HepG2 (cell line): ENCODE results near the gene CDK8. TPM values are rescaled to one million over a fixed set of nuclear protein-coding genes. Genes with fewer than 3 reads are reported as not detected.
A peak's percentile ranks its signal among the peaks of the same experiment; 100 is the strongest.

Source experiments
- ASH2L ChIP-seq: fragments of 300-600, 200-600 bp; sonication (generic); IDR thresholded peaks from 2 replicates; pipeline ENCODE4 v1.7.0; 2017; ENCODE audit warnings: low read depth, mild to moderate bottlenecking, moderate library complexity, mixed read lengths, low read length; ENCODE audit not compliant: insufficient read length
- ELF3 ChIP-seq: IDR thresholded peaks from 2 replicates; pipeline ENCODE4 v1.6.1; 2016; ENCODE audit warnings: missing genetic modification reagents, missing compliant biosample characterization
- HCFC1 ChIP-seq: fragments of 150-350 bp; IDR thresholded peaks from 2 replicates; pipeline ENCODE4 v1.6.1; 2014; ENCODE audit warnings: low read depth, low read length
- HOXA5 ChIP-seq: sonication (generic); formaldehyde crosslinking; IDR thresholded peaks from 2 replicates; pipeline ENCODE4 v1.4.0; 2020; ENCODE audit warnings: missing genetic modification reagents
- IRF2 ChIP-seq: IDR thresholded peaks from 2 replicates; pipeline ENCODE4 v1.6.1; 2018; ENCODE audit warnings: missing genetic modification reagents, missing compliant biosample characterization
- NFIB ChIP-seq: sonication (generic); formaldehyde crosslinking; IDR thresholded peaks from 2 replicates; pipeline ENCODE4 v1.9.0; 2021; ENCODE audit warnings: missing genetic modification reagents, mild to moderate bottlenecking, borderline replicate concordance
- NRL ChIP-seq: sonication (generic); formaldehyde crosslinking; IDR thresholded peaks from 2 replicates; pipeline ENCODE4 v1.5.0; 2020; ENCODE audit warnings: missing genetic modification reagents, mild to moderate bottlenecking, moderate library complexity, borderline replicate concordance
- RBAK ChIP-seq: sonication (generic); formaldehyde crosslinking; IDR thresholded peaks from 2 replicates; pipeline ENCODE4 v1.5.1; 2020; ENCODE audit warnings: mild to moderate bottlenecking, missing genetic modification reagents
- ZBTB3 ChIP-seq: sonication (generic); formaldehyde crosslinking; IDR thresholded peaks from 2 replicates; pipeline ENCODE4 v1.4.0; 2020; ENCODE audit warnings: low read depth, mild to moderate bottlenecking, moderate library complexity, missing genetic modification reagents, borderline replicate concordance
- ZNF3 ChIP-seq: IDR thresholded peaks from 2 replicates; pipeline ENCODE4 v1.7.0; 2017; ENCODE audit warnings: inconsistent platforms
- ZNF619 ChIP-seq: sonication (generic); formaldehyde crosslinking; IDR thresholded peaks from 2 replicates; pipeline ENCODE4 v1.4.0; 2020; ENCODE audit warnings: mild to moderate bottlenecking, missing genetic modification reagents
- ZNF644 ChIP-seq: IDR thresholded peaks from 2 replicates; pipeline ENCODE4 v1.6.1; 2016; ENCODE audit warnings: low read depth
- ZNF709 ChIP-seq: sonication (generic); formaldehyde crosslinking; IDR thresholded peaks from 2 replicates; pipeline ENCODE4 v1.5.0; 2020; ENCODE audit warnings: mild to moderate bottlenecking, missing genetic modification reagents
- polyA plus RNA-seq, 8 experiments: library from polyadenylated mRNA; depleted of rRNA in 3 of 8; stranded (reverse) in 7 of 8; unstranded in 1 of 8; fragments of >200 nt; fragmentation: Illumina TruSeq in 4 of 8; extraction: Trizol in 4 of 8; gene quantifications; 2 replicates each; pipeline versions ENCODE4 v1.2.1 to v1.2.3, GENCODE V29; 2011 to 2016; ENCODE audit warnings: low read depth in 4 of 8, missing spikeins in 1 of 8, mixed read lengths in 1 of 8; ENCODE audit not compliant: insufficient read depth in 1 of 8
- total RNA-seq, 5 experiments: library from RNA; depleted of rRNA; stranded (reverse); fragments of >200 nt; fragmentation: Illumina TruSeq; extraction: Trizol; gene quantifications; 2 replicates each; pipeline ENCODE4 v1.2.3, GENCODE V29; 2016; ENCODE audit warnings: low read depth in 1 of 5
- TF ChIP-seq, protein P1 (sequence below): sonication (generic); formaldehyde crosslinking; IDR thresholded peaks from 2 replicates; pipeline ENCODE4 v1.4.0; 2020; ENCODE audit warnings: mild to moderate bottlenecking, missing genetic modification reagents
- TF ChIP-seq, protein P2 (sequence below): sonication (generic); formaldehyde crosslinking; IDR thresholded peaks from 2 replicates; pipeline ENCODE4 v1.4.0; 2020; ENCODE audit warnings: mild to moderate bottlenecking, low read depth, missing genetic modification reagents
- TF ChIP-seq, protein P3 (sequence below): sonication (generic); formaldehyde crosslinking; IDR thresholded peaks from 2 replicates; pipeline ENCODE4 v1.4.0; 2020; ENCODE audit warnings: missing genetic modification reagents, borderline replicate concordance
- TF ChIP-seq, protein P4 (sequence below): sonication (generic); formaldehyde crosslinking; IDR thresholded peaks from 2 replicates; pipeline ENCODE4 v1.5.0; 2020; ENCODE audit warnings: missing genetic modification reagents
- TF ChIP-seq, protein P5 (sequence below): IDR thresholded peaks from 2 replicates; pipeline ENCODE4 v1.6.1; 2016; ENCODE audit warnings: control low read depth

CDK8 gene
- total and polyA plus RNA-seq, 2 of the 13 experiments (the other 11 are each of a cell fraction or from before 2014, with no cell fraction given): 15.8 to 16.4 TPM

DNA sequence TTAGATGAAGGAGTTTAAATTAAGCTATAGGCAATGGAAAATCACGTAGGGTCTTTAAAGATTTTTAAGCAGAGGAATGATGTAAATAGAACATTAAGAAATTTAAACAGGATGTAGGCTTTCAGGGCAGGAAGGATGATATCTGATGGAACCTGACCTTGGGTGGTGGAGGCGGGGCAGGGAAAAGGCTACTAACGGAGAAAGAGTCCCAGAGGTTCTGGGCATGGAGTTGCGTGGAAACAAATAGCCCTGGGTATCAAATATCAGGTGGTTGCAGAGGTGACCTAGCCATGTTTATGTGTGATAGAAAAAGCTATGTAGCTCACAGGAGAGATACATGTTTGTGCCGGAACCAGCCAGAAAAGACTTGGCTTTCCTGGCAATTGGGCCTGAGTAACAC, 7.8 kb upstream of the CDK8 start (continued):
- TF ChIP-seq HOXA5 (CRISPR knock-in tag): no peak
- no peak for TF ChIP-seq ZBTB3 (CRISPR knock-in tag)
- TF ChIP-seq, protein P1, sequence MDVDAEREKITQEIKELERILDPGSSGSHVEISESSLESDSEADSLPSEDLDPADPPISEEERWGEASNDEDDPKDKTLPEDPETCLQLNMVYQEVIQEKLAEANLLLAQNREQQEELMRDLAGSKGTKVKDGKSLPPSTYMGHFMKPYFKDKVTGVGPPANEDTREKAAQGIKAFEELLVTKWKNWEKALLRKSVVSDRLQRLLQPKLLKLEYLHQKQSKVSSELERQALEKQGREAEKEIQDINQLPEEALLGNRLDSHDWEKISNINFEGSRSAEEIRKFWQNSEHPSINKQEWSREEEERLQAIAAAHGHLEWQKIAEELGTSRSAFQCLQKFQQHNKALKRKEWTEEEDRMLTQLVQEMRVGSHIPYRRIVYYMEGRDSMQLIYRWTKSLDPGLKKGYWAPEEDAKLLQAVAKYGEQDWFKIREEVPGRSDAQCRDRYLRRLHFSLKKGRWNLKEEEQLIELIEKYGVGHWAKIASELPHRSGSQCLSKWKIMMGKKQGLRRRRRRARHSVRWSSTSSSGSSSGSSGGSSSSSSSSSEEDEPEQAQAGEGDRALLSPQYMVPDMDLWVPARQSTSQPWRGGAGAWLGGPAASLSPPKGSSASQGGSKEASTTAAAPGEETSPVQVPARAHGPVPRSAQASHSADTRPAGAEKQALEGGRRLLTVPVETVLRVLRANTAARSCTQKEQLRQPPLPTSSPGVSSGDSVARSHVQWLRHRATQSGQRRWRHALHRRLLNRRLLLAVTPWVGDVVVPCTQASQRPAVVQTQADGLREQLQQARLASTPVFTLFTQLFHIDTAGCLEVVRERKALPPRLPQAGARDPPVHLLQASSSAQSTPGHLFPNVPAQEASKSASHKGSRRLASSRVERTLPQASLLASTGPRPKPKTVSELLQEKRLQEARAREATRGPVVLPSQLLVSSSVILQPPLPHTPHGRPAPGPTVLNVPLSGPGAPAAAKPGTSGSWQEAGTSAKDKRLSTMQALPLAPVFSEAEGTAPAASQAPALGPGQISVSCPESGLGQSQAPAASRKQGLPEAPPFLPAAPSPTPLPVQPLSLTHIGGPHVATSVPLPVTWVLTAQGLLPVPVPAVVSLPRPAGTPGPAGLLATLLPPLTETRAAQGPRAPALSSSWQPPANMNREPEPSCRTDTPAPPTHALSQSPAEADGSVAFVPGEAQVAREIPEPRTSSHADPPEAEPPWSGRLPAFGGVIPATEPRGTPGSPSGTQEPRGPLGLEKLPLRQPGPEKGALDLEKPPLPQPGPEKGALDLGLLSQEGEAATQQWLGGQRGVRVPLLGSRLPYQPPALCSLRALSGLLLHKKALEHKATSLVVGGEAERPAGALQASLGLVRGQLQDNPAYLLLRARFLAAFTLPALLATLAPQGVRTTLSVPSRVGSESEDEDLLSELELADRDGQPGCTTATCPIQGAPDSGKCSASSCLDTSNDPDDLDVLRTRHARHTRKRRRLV (CRISPR knock-in tag): no peak
- TF ChIP-seq NRL (CRISPR knock-in tag): no peak
- TF ChIP-seq ZNF709: no peak
- TF ChIP-seq ZNF644 (CRISPR knock-in tag): no peak
- no peak for TF ChIP-seq NFIB (CRISPR knock-in tag)
- TF ChIP-seq, protein P2, sequence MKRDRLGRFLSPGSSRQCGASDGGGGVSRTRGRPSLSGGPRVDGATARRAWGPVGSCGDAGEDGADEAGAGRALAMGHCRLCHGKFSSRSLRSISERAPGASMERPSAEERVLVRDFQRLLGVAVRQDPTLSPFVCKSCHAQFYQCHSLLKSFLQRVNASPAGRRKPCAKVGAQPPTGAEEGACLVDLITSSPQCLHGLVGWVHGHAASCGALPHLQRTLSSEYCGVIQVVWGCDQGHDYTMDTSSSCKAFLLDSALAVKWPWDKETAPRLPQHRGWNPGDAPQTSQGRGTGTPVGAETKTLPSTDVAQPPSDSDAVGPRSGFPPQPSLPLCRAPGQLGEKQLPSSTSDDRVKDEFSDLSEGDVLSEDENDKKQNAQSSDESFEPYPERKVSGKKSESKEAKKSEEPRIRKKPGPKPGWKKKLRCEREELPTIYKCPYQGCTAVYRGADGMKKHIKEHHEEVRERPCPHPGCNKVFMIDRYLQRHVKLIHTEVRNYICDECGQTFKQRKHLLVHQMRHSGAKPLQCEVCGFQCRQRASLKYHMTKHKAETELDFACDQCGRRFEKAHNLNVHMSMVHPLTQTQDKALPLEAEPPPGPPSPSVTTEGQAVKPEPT (CRISPR knock-in tag): no peak
- no peak for TF ChIP-seq ASH2L
- TF ChIP-seq HCFC1: no peak
- TF ChIP-seq, protein P3, sequence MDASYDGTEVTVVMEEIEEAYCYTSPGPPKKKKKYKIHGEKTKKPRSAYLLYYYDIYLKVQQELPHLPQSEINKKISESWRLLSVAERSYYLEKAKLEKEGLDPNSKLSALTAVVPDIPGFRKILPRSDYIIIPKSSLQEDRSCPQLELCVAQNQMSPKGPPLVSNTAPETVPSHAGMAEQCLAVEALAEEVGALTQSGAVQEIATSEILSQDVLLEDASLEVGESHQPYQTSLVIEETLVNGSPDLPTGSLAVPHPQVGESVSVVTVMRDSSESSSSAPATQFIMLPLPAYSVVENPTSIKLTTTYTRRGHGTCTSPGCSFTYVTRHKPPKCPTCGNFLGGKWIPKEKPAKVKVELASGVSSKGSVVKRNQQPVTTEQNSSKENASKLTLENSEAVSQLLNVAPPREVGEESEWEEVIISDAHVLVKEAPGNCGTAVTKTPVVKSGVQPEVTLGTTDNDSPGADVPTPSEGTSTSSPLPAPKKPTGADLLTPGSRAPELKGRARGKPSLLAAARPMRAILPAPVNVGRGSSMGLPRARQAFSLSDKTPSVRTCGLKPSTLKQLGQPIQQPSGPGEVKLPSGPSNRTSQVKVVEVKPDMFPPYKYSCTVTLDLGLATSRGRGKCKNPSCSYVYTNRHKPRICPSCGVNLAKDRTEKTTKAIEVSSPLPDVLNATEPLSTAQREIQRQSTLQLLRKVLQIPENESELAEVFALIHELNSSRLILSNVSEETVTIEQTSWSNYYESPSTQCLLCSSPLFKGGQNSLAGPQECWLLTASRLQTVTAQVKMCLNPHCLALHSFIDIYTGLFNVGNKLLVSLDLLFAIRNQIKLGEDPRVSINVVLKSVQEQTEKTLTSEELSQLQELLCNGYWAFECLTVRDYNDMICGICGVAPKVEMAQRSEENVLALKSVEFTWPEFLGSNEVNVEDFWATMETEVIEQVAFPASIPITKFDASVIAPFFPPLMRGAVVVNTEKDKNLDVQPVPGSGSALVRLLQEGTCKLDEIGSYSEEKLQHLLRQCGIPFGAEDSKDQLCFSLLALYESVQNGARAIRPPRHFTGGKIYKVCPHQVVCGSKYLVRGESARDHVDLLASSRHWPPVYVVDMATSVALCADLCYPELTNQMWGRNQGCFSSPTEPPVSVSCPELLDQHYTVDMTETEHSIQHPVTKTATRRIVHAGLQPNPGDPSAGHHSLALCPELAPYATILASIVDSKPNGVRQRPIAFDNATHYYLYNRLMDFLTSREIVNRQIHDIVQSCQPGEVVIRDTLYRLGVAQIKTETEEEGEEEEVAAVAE (CRISPR knock-in tag): no peak
- no peak for TF ChIP-seq ZNF3 (CRISPR knock-in tag)
- TF ChIP-seq RBAK (CRISPR knock-in tag): peak; percentile 68; the same call in 1 of the 2 replicates
- TF ChIP-seq IRF2 (CRISPR knock-in tag): no peak
- TF ChIP-seq, protein P4, sequence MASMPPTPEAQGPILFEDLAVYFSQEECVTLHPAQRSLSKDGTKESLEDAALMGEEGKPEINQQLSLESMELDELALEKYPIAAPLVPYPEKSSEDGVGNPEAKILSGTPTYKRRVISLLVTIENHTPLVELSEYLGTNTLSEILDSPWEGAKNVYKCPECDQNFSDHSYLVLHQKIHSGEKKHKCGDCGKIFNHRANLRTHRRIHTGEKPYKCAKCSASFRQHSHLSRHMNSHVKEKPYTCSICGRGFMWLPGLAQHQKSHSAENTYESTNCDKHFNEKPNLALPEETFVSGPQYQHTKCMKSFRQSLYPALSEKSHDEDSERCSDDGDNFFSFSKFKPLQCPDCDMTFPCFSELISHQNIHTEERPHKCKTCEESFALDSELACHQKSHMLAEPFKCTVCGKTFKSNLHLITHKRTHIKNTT: no peak
- TF ChIP-seq, protein P5, sequence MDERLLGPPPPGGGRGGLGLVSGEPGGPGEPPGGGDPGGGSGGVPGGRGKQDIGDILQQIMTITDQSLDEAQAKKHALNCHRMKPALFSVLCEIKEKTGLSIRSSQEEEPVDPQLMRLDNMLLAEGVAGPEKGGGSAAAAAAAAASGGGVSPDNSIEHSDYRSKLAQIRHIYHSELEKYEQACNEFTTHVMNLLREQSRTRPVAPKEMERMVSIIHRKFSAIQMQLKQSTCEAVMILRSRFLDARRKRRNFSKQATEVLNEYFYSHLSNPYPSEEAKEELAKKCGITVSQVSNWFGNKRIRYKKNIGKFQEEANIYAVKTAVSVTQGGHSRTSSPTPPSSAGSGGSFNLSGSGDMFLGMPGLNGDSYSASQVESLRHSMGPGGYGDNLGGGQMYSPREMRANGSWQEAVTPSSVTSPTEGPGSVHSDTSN (CRISPR knock-in tag): no peak
- 0 out of 2 replicates have a peak, but pooled peaks have one; percentile 30 for TF ChIP-seq ELF3 (CRISPR knock-in tag)
- TF ChIP-seq ZNF619 (CRISPR knock-in tag): no peak
